ENCODE measurements around the gene LRPAP1.
"Not testable (repeated sequence)": the region's sequence is repeated elsewhere in the genome, so short reads cannot be mapped to it uniquely, and the experiment has no call there.

The LRPAP1 gene

GRCh38 chr4:3560465-3560864 lies 28.2 kb upstream of the LRPAP1 start:
- not testable (repeated sequence) for DNase-seq (ENCODE audit: low read depth)

DNA sequence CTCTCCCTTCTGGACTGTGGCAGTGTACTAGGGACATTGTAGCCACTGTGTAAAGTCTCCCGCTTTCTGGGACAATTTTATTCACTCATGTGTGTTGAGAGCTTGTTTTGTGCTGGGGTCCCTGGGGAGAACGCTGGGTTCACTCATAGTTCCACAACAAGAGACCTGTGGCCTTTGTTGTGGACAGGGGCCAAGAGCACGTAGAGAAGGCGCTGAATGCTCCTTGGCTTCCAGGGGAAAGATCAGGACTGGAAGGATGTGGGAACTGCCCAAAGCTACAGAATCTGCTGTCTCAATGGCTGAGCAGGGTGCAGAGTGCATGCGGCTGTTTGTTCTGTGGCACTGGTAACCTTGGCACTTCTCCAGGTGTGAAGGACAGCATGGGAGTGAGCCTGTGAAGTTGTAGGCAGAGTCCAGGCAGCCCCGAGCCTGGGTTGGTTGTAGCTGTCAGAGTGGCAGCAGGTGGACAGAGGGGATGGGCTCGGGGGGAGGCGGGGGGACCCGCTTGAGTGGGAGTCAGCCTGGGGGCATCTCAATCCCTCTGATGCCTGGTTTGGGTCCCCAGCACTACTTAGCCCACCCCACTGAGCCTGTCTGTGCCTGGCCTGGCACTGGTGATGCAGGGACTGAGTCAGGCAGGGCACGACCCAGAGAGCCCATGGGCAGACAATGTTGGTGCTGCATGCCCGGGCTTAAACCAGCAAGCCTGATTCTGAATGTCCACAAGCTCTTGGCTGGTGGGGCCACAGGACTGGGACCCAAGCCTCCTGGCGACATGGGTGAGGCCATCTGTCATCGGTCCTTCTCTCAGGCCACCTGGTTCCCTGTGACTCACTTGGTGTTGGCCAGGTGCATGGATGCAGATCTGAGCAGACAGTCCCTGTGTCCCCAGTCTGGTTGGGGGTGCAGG lies 27.4 kb upstream of the LRPAP1 start:
- DNase-seq (ENCODE audit: low read depth), result not testable (repeated sequence)

DNA sequence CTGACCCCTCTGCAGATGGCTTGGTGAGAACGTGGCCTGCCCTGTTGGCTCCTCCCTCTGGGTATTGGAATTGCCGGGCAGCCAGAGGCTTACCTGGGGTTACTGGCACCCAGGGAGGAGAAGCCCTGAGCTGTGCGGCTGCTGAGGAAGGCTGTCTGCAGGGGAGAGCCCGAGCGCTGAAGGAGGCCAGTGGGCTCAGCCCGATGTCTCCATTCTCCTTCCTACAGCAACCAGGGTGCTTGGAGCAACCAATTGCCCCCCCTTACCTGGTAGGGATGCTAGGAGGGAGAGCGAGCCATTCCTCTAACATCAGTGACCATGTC lies 26.3 kb upstream of the LRPAP1 start:
- not testable (repeated sequence) for DNase-seq (ENCODE audit: low read depth)

- DNase-seq (ENCODE audit: low read depth), result not testable (repeated sequence)
These were observed 25.7 kb upstream of the LRPAP1 start for GRCh38 chr4:3557676-3558513.

DNA sequence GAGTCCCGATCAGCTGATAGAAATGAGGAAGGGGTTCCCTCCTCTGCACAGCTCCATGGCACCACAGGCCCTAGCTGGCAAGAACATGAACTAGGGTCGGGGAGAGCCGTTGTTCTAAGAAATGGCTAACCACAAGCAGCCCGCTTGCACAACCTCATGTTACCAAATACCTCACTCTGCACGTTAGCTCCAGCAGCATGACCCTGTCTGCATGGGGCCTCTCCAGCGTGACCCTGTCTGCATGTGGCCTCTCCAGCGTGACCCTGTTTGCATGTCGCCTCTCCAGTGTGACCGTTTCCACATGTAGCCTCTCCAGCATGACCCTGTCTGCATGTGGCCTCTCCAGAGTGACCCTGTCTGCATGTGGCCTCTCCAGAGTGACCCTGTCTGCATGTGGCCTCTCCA lies 24.9 kb upstream of the LRPAP1 start:
- peak; percentile 6 for DNase-seq (ENCODE audit: low read depth)

DNA sequence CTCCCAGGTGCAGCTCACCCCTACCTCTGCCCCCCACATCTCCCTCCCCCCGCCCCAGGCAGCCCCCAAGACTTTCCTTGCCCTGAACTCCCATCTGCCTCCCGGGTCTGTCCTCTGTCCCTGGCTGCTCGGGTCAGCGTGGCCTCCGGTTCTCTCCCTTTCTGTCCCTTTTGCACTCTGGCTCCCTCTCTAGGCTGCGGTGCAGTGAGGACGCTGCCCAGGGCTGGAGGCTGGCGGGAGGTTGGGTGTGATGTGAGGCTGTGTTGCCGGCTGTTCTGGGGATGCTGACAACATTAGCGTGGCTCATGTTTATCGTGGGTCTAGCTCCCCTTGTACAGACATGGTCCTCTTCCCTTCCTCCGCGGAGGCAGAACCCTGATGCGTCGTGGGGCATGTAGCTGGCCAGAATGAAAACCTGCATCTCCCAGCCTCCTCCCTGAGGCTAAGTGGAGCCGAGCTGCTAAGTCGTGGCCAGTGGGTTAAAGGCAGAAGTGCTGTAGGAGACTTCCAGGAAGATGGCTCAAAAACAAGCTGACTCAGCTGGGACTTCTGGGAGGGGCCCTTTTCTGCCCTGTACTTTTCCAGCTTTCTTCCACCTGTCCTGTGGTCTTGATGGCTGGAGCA lies 24.1 kb upstream of the LRPAP1 start:
- DNase-seq (ENCODE audit: low read depth), result not testable (repeated sequence)

DNA sequence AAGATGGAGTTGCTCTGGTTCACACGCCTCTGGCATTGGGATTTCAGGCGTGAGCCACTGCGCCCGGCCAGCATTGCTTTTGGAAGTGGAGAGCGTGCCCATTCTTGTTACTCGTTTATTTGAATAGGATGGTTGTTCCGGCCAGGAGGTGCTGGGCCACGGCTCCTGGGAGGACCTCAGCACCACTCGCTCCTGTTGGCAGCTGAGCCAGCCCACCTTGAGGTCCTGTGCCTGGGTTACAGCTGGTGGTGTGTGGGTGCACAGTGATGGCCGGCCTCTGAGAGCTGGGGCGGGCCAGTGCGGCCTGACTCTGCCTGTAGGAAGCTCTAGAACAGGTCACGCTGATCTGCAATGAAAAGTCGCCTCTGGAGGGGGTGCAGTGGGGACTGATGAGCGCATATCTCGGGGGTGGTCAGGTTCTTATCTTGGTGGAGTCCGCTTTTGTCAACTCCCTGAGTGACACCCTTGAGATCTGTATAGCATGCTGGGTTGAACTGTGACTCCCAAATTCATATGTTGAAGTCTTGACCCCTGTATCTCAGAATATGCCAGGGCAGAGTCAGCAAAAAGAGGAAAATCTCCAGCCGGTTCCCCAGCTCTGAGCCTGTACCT lies 23.3 kb upstream of the LRPAP1 start:
- not testable (repeated sequence) for DNase-seq (ENCODE audit: low read depth)

DNA sequence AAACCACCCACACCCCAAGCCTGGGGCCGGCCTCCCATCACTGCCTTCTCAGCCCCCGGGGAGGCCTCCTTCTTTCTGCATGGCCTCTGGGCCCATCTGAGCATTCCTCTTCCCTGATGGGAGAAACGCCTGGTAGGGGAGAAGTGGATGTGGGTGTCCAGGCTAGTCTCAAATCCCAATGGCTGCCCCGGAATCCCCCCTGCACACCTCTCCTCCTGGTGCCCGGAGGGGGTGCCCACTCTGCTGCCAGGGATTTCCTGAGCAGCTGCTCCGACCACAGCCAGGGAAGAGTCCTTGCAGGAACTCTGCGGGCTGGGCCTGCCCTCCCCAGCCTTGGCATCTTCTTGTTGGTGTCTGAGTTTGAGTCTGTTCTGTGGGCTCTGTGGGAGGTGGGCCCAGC lies 19.1 kb upstream of the LRPAP1 start:
- DNase-seq (ENCODE audit: low read depth), result not testable (repeated sequence)

GRCh38 chr4:3550792-3551325 lies 18.6 kb upstream of the LRPAP1 start:
- DNase-seq (ENCODE audit: low read depth), result not testable (repeated sequence)

GRCh38 chr4:3550041-3550440 lies 17.8 kb upstream of the LRPAP1 start:
- not testable (repeated sequence) for DNase-seq (ENCODE audit: low read depth)

- DNase-seq (ENCODE audit: low read depth), result not testable (repeated sequence)
These were observed 17.4 kb upstream of the LRPAP1 start for GRCh38 chr4:3549694-3550001.

DNA sequence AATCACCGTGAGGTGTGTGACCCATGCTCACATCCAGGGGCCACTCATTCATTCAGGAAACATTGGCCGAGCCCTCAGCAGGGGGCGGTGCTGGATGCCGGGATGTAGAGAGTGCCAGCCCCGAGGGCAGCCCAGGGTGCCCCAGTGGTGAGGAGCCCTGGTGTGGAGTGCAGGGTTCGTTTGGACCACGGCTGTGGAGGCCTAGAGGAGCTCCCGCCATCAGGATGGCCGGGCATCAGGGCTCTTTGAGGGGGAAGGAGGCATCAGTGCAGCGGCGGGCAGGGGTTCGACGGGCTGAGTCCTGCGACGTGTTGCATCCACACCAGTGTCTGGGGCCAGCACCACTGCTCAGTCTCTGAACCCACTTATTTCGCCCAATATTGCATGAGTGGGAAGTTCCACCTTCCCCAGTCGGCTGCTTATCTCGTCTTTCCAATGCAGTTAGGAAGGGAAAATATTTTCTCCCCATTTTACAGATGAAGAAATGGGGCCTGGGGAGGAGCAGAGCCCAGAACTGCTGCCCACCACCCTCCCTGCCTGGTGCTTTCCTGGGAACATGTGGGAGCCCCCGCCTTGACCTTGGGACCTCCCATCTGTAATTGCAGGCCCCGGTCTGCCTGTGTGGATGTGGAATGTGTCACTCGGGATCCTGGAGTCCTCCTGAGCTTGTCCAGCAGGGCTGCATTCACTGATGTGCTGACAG lies 16.9 kb upstream of the LRPAP1 start:
- DNase-seq (ENCODE audit: low read depth), result not testable (repeated sequence)

- not testable (repeated sequence) for DNase-seq (ENCODE audit: low read depth)
These were observed 14.5 kb upstream of the LRPAP1 start for GRCh38 chr4:3546721-3547120.

DNA sequence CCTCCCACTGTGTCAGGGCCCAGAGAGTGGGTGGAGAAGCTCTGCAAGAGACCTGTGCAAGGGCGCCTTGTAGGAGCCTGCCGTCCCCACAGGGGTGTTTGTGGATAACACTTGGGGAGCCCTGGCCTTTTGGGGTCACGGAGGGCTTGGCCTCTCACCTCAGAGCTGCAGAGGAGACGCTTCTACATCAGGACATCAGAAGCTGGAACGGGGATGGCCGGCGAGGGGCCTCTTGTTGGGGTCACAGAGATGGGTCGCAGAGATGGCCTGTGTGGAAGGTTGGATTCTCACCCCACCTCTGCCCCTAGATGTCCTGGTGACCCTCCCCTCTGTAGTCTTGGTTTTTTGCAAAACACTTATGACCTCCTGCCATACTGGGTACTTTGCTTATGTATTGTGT lies 13.1 kb upstream of the LRPAP1 start:
- not testable (repeated sequence) for DNase-seq (ENCODE audit: low read depth)

DNA sequence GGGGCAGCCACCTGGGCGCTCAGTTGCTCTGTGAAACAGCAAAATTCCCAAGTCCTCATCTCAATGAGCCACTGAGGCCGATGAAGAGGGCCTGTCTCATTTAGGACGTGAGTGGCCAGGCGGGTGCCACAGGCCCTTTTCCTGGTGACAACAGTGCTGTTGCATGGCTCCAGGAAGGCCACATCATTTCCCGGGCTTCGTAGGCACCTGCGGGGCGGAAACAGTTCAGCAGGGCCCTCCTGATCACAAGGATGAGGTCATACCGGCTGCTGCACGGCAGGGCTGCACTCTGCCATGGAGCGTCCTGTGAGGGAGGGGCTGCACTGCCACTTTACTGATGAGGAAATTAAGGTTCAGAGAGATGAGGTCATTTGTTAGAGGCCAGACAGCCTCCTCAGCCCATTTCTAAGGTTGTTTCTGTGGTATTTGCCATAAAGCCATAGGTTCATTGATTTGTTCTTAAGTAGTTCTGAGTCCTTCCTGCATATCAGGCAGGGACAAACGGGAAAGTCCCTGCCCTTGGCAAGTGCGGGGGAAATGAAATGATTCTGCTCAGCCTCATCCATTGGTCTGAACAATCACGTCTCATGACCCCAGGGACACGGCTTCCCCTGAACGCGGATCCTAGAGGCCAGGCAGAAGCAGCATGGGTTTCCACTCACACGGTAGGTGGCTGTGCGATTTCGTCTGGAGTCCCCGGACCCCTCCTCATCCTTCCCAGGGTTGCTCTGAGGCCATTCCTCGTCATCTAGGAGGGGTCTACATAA lies 12.2 kb upstream of the LRPAP1 start:
- DNase-seq (ENCODE audit: low read depth), result not testable (repeated sequence)

GRCh38 chr4:3543415-3543814 lies 11.2 kb upstream of the LRPAP1 start:
- not testable (repeated sequence) for DNase-seq (ENCODE audit: low read depth)

DNA sequence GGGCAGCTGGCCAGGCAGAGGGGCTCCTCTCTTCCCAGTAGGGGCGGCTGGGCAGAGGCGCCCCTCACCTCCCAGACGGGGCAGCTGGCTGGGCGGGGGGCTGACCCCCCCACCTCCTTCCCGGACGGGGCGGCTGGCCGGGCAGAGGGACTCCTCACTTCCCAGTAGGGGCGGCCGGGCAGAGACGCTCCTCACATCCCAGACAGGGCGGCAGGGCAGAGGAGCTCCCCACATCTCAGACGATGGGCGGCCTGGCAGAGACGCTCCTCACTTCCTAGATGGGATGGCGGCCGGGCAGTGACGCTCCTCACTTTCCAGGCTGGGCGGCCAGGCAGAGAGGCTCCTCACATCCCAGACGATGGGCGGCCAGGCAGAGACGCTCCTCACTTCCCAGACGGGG lies 6.7 kb upstream of the LRPAP1 start:
- DNase-seq (ENCODE audit: low read depth), result not testable (repeated sequence)

DNA sequence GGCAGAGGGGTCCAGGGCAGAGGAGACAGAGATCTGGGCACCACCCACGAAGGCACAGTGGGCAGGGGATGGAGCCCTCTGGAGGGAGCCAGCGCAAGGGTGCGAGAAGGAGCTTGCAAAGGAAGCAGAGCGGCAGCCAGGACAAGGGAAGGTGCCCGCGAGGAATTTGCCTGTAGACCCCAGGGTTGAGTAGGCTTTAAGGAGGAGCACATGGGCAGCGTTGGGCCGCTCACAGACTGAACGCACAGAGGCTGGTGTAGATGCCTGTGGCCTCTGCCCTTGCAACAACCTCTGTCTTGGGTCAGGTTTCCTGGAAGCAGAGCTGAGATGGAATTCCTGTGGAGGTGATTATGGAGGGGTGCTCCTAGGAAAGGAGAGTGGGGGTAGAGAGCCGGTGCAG lies 3.6 kb upstream of the LRPAP1 start:
- DNase-seq (ENCODE audit: low read depth), result not testable (repeated sequence)

DNA sequence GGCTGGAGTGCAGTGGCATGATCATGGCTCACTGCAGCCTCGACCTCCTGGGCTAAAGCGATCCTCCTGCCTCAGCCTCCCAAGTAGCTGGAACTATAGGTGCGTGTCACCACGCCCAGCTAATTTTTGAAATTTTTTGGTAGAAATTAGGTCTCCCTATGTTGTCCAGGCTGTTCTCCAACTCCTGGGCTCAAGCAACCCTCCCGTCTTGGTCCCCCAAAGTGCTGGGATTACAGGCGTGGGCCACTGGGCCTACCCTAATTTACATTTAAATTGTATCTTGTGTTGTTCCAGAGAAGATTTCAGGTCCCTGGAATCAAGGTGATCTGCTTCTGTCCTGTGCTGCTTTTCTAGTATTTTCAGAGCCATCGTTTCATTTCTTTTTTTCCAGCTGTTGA lies 1.2 kb upstream of the LRPAP1 start:
- DNase-seq (ENCODE audit: low read depth), result no peak

DNA sequence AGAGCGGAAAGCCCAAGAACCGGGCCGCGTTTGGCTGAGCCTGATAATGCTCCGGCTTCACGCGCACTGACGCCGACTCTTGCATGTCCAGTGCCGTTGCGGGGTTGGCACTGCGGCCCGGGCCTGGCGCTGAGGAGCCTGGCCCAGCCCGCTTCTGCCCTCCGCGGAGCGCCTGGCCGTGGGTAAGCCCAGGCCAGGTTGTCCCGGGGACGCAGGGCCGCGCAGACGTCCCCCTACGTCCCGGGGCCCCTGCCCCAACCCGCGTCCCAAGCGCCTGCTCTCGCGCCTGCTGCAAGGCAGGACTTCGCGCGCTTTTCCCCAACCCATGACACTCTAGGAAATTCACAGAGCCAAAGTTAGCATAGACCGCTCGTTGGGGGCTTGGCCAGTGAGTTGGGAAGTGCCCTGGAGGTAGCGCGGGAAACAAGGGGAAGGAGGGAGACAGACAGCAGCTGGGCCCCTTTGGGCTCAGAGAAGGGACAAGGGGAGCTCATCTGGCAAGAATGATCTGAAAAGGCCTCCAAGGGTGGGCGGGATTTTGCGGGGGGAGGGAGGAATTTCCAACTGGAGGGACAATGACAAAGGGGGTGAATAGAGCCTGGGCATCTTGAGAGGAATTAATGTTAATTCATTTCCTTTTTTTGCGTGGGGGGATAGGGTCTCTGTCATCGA lies 665 bp upstream of the LRPAP1 start:
- DNase-seq (ENCODE audit: low read depth), result no peak

Measured in fibroblast of gingiva (primary cell).